Stimulated activated CD8-positive, alpha-beta memory T cell treated with anti-CD3 and anti-CD28 coated beads, Interleukin-4, amount 100 ng/mL, for 4 hours (primary cell): Measurements from ENCODE around the gene WFIKKN2.

Experiments
- DNase-seq, 2 donors: peaks; one replicate each; pipeline ENCODE4 v3.0.0-alpha.2; 2020; ENCODE audit warnings: low read depth in 2 of 2, low spot score in 1 of 2

WFIKKN2 gene

DNA sequence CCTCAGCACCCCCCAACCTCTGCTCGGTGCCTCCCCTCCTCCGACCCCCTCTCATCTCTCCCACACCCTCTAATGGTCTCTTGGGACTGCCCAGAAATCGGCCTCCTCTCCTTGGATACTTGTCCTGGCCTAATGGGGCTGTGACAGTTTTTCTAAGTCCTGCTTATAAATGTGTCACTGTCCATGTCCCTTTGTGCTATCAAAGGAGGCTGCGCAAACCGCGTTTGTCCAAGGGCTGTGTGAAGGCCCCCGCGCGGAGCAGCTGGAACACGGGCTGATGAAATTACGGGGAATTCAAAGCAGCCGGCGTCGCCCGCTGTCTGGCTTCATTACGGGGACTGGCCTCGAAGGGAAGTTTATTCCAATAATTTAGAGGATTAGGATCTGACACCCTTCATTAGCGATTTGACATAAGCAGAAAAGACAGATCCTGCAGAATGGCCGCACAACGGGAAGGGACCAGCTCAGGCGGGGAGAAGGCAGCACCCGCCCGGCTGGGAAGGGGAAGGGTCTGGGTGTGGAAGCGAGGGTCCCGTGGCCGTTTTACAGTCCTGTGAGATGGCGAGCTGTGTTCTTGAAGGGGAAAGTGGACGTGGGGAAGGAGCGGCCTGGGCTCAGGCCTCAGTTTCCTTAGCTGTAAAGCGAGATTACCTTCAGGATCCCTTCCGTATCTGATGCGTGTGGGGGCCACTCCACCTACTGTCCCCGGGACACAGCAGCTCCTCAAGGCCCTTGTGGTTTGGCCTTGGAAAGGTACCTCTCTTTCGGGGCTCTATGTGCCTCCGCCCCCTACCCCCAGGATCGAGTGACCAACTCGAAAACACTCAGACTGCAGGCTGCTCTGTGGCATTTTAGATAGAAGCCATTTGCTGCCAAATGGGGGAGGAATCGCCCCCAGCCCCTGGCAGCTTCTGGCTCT is 1.6 kb upstream of the WFIKKN2 start:
- no peak for DNase-seq

DNA sequence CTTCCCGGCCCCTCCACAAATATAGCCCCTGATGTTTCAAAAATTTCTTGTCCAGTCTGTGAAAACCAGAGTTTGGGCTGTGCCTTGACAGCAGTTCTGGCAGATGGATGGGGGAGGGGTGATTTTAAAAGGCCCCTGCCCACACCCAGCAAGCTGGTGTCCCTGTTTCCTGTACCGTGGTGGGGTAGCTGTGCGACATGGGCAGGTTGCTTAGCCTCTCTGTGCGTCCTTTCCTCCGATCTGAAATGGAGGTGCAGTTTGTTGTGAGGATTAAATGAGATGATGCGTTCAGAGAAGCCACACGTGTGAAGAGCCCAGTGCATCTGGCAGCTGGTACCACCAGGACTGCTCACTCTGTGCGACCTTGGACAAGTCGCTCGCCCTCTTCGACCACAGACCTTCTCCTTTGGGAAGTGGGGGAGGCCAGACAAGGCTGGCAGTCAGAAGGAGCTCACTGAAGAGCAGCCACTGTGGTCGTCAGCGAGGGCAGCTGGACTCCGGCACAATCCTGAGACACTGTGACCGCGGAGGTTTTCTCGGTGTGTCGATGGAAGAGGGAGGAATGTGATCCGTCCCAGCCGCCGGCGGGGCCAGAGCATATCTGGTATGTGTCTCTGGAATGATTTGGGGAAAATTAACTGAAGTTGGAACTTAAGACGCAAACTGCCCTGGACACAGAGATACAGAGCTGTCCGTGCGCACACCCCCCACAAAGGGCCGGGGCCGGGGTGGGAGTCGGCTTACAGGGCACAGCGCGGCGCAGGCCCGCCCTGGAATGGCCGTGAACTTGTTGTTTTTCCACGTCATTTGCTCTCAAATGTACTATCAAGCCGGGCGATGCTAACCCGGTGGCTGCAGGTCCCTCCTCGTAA is 721 bp upstream of the WFIKKN2 start:
- no peak for DNase-seq

DNA sequence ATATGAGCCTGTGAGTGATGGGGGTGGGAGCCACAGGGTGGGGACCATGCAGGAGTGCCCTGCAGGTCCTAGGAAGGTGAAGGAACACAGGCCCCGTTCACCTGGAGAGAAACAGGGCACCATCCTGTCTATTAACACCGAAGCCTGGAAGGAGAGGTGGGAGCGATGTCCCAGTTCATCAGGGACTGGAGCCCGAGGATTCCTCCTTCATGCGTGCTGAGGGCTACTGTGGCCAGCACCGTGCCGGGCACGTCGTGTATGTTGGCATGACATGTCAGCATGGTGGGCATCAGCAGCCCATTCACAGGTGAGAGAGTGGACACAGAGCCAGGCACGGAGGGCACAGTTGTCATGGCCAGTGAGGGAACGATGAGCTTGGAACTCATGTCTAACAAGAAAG is 1.4 kb downstream of the WFIKKN2 start:
- DNase-seq = no peak

DNA sequence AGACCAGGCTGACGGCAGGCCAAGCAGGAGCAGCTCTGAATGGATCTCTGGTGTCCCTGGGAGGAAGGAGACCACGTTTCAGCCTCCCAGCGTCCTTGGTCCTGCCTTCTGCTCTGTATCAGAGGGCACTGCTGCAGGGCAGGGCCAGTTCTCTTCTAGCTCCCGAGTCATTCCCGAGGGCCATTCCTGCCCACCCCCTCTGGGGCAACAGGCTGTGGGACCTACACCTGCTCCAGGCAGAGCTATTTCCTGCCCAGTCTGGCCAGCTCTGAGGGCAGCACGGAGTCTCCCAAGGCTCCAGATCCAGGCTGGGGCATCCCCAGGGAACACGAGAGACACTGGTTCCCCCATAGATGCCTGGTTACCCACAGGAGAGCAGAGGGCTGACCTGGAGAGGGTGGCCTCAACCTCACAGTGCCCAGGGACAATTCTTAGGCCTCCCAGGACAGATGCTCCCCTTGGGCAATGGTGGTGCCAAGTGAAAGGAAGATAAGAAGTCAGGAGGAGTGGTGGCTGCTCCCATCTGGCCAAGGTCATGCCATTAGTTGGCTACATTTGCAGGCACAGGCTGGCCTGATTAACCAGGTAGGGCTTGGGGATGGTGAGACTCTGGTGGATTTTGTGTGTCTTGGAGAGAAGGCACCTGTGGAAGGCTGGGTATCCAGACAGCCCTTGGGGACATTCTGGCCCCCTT is 2.0 kb downstream of the WFIKKN2 start:
- DNase-seq = no peak

DNA sequence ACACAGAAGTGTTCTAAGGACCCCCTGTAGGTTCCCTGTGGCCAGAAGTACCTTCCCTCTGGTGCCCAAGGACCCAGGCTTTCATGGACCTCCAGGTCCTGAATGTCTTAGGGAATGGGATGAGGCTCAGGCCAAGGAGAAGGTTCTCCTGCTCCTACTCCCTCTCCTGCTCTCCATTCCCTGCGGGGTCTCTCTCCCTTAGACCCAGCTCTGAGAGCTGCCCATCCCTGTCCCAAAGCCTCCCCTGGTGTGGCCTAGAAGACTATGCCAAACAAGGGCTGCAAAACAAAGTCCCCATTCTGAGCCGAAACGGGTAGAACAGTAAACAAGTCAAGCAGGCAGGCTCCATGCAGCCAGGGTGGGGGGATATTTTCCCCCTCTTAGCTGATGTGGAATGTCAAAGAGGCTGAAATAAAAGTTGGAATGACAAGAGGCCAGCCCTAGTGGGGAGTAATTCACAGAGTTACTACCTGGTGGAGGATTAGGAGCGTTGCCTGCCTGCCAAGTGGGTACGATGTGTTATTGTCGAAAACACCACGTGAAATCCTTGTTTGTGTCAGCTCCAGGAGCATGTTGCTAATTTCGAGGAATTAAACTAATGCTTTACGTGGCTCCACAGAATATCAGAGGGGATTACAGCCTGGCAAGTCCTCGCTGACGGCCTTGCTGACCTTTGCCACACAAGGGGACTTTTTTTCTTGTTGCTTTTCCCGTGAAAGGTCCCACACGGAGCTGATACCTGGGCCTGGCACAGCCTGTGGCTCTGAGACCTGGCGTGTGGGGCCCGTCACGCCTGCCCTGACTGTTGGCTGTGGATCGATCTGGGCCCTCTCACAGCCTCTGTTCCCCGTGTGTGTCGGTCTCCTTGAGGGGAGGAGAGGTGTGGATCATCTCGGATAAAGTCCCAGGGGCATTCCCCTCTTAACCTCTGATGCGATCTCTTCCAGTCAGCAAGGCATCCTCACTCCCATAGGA is 2.9 kb downstream of the WFIKKN2 start:
- no peak for DNase-seq

DNA sequence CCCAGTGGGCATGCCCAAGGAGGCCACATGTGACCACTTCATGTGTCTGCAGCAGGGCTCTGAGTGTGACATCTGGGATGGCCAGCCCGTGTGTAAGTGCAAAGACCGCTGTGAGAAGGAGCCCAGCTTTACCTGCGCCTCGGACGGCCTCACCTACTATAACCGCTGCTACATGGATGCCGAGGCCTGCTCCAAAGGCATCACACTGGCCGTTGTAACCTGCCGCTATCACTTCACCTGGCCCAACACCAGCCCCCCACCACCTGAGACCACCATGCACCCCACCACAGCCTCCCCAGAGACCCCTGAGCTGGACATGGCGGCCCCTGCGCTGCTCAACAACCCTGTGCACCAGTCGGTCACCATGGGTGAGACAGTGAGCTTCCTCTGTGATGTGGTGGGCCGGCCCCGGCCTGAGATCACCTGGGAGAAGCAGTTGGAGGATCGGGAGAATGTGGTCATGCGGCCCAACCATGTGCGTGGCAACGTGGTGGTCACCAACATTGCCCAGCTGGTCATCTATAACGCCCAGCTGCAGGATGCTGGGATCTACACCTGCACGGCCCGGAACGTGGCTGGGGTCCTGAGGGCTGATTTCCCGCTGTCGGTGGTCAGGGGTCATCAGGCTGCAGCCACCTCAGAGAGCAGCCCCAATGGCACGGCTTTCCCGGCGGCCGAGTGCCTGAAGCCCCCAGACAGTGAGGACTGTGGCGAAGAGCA is 4.4 kb downstream of the WFIKKN2 start:
- no peak for DNase-seq

DNA sequence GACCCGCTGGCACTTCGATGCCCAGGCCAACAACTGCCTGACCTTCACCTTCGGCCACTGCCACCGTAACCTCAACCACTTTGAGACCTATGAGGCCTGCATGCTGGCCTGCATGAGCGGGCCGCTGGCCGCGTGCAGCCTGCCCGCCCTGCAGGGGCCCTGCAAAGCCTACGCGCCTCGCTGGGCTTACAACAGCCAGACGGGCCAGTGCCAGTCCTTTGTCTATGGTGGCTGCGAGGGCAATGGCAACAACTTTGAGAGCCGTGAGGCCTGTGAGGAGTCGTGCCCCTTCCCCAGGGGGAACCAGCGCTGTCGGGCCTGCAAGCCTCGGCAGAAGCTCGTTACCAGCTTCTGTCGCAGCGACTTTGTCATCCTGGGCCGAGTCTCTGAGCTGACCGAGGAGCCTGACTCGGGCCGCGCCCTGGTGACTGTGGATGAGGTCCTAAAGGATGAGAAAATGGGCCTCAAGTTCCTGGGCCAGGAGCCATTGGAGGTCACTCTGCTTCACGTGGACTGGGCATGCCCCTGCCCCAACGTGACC is 5.0 kb downstream of the WFIKKN2 start:
- DNase-seq = no peak

DNA sequence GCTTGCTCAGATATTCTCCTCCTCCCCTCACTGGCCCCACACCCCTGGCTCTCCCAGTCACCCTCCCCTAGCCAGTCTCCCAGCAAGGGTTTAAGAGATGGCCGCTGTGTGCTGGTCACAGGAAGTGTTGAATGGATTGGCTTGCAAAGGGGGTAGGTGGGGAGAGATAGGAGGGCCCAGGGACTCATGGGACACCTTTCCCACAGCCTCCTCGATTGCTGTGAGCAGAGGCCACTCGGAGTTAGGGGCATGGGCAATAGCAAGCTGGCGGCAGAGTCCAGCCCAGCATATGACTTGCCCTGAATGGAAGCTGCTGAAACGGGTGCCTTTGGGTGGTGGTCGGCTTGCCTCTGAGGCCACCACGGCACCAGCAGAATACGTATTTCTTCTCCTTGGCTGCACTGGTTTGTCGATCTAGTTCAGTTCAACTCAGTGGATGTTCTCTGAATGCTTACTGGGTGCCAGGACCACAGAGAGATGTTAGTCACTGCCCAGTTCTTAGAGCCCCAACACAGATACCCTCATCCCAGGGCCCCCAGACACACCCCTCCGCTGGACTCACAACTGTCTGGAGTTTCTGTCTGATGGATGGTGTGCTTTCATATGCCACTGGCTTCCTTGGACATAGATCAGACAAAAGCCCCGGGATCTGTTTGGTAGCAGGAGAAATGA is 6.0 kb downstream of the WFIKKN2 start:
- DNase-seq = no peak

DNA sequence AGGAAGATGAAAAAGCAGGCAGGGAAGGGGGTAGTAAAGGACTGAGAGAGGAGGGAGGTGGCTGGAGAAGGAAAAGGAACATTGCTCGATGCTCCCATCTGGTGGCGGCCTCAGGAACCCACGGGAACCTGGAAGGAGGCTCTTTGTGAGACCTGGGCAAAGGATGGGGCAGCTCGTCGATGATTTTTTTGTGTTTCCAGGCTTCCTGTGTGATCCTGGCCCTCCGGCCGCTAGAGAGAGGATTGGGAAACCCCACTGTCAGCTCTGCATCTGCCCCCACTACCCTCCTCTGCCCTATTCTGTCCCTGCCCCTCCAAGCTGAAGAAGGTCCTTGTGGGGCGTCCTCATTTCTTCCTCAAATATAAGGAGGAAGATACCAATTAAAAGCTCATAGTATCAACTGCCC is 6.6 kb downstream of the WFIKKN2 start:
- no peak for DNase-seq

DNA sequence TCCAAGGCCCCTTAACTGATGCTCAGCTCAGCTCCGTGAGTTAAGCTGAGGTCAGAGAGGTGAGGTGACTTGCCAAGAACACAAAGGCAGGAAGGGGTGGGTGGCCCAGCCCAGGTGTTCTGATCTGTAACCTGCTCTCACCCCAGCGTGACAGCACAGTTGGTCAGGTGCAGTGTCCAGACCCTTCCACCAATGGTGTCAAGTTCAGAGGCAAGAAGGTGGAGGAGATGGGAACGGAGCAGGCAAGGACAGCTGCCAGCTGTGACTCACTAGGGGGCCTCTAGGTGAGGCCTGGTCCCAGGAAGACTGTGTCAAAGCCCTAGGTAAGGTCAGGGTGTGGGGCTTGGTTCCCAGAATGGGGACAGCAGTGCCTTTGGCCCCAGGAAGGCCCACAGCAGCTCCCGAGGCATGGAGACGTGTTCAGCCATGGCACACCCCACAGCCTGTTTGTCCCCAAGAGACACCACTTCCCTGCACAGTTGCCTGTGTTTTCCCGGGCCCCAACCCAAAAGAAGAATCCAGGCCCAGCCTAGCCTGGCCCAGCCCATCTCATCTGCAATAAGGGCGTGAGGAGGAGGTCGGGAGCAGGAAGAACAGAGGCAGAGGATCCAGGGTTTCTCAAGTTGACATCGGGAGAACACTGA is 7.2 kb downstream of the WFIKKN2 start:
- DNase-seq = no peak

DNA sequence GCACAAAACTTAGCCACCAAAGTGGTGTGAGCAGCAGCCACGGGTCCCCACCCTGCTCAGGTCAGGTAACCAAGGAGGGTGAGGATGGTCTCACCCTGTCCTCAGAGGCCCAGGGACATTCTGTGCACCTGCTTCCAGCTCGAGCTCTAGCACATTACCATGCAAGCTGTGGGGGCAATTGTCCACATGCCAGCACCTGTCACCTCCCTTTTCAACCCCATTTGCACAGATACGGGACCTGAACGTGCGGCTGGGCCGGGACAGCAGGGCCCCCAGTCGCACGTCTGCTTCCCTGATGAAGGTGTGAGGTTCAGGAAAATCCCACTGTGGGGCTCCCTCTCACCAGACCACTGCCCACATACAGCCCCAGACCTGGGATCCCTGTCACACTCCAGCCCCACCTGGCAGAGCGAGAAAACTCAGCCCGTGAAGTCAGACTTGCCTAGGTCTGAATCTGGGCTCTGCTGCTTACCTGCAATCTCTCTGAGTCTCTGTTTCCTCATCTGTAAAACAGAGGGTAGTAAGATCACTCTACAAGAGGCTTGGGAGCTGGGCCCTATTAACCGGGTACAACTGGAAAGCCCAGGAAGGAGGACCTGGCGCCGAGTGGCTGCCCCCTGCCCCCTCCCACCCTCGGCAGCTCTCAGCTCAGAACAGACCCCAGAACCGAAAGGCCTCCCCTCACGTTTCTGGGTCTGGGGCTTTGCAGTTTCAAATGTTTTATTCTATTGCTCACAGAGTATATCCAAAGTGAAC is 7.9 kb downstream of the WFIKKN2 start:
- no peak for DNase-seq

DNA sequence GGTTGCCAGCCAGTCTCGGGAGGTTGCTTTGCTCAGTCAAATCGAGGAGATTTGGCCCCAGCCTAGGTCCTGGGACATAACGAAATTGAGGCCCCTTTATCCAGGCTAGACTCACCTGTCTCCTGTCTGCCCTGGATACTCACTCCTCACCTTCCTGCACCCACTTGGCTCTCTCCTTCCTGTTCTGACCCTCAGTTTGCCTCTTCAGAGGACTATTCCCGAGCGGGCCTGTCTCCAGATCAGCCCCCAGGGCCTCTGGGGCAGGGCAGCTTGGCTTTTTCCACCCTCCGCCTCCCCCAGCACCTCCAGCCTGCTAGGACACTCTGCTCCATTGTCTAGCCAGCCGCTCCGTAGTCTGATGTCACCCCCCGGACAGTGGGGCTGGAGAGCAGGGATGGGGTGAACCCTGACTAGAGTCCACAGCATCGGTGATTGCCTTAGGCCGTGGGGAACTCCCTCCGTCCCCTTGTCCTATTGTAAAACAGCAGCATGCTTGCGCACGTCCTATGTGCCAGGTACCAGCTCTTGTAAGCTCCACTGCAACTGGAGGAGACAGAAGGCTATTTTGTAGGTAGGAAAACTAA is 8.8 kb downstream of the WFIKKN2 start:
- DNase-seq = no peak

DNA sequence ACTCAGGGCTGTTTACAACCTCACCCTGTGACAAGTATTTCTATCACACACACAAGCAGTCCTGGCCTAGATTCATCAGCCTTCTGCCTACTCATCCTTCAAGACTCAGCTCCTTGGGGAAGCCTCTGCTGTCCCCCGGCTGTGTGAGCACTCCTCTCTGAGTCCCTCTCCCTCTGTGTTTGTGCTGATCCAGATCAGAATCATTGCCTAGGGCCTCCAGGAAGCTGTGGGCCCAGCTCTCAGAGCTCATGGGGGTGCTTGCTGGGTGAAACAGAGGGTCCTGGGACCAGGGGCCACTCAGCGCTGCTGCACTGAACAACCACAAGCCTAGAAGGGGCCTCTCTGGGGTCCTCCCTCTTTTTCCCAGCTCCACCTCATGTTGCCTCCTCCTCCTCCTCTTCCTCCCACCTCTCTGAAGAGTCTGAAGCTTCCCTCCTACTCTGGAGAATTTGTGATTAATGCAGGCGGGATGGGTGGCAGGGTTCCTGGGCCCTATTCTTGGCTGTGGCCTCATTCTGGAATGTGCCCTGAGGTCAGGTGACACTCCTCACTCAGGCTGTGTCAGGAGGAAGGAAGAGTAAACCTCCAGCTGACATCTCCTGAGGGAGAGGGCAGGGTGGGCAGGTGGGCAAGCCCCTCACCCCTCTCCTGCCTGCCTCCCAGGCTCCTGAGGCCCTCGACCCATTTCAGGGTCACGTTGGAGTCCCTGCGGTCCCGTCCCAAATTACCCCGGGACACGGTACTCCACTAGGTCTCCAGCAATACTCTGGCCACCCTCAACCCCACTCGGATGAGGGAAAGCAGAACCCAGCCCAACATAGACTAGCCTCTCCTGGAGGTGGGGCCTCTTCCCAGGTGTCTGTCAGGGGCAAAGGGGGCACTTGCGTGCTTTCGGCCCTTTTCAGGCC is 10.1 kb downstream of the WFIKKN2 start:
- DNase-seq = no peak

DNA sequence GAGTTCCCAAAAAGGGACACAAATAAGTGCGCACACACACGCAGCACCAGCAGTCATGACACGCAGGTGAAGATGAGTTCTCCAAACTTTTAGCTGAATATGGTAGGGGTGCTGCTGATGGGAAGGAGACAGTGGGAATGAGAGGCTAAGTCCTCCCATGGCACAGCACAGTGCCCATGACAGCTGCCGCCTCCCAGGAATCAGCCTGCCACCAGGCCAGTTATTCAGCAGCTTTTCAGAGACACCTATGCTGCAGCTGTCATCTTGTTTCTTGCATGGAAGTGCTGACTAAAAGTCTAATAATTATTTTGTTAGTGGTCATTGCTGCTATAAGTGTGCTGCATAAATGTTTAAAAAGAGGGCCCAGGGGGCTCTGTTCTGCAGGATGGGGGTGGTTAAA is 12.2 kb downstream of the WFIKKN2 start:
- DNase-seq = no peak

DNA sequence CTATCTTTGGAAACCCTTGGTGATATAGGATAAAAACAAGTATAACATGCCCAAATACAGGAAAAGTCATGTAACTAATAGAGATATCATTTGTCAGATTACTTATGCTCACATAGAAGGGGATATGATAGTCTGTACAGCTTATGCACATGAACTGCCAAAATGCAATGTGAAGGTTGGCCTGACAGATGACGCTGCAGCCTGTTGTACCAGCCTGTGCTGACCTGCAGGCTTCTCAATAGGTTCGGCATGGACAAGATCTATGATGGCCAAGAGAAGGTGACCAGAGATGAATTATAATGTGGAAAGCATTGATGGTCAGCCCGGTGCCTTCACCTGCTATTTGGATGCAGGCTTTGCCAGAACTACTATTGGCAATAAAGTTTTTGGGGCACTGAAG is 12.7 kb downstream of the WFIKKN2 start:
- DNase-seq = no peak

DNA sequence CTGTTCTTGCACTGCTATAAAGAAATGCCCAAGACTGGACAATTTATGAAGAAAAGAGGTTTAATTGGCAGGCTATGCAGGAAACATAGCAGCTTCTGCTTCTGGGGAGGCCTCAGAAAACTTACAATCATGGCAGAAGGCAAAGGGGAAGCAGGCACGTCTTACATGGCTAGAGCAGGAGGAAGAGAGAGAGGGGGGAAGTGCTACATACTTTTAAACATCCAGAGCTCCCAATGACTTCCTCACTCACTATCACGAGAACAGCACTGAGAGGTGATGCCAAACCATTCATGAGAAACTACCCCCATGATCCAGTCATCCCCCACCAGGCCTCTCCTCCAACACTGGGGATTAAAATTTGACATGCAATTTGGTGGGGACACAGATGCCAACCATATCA is 13.3 kb downstream of the WFIKKN2 start:
- DNase-seq = no peak
